Tibial artery (tissue), 4 donors: ENCODE data around the gene MUC20.

Source experiments
- DNase-seq, 2 donors: peaks; one replicate each; pipeline ENCODE4 v3.0.0-alpha.2; 2019
- H3K27ac ChIP-seq, 2 donors: fragments of 200-600 bp; sonication (generic) in 1 of 2; 1 replicate in 1 of 2; 2 replicates in 1 of 2; pipeline ENCODE4 v1.5.1; 2018 to 2019; ENCODE audit warnings: mild to moderate bottlenecking in 1 of 2
- H3K27me3 ChIP-seq, 2 donors: fragments of 200-600 bp; sonication (generic) in 1 of 2; one replicate each; pipeline versions ENCODE4 v1.5.1 to v1.6.0; 2016 to 2019
- H3K36me3 ChIP-seq, 3 donors: fragments of 200-600 bp; sonication (generic) in 2 of 3; one replicate each; pipeline ENCODE4 v1.5.1; 2016 to 2019; ENCODE audit warnings: mild to moderate bottlenecking in 2 of 3
- H3K4me1 ChIP-seq, 4 donors: fragments of 200-600 bp; sonication (generic) in 2 of 4; 1 replicate in 3 of 4; 2 replicates in 1 of 4; pipeline ENCODE4 v1.5.1; 2016 to 2019
- H3K4me3 ChIP-seq, 2 donors: fragments of 200-600 bp; sonication (generic) in 1 of 2; 1 replicate in 1 of 2; 2 replicates in 1 of 2; pipeline ENCODE4 v1.5.1; 2018 to 2019; ENCODE audit warnings: mild to moderate bottlenecking in 2 of 2
- H3K9me3 ChIP-seq, 3 donors: fragments of 200-600 bp; sonication (generic) in 1 of 3; one replicate each; pipeline ENCODE4 v1.5.1; 2016 to 2019
- intact Hi-C: fragments of 100-400 bp; cut with DNase I; formaldehyde crosslinking; loops from one replicate; pipeline ENCODE4 v1.15.0; 2023; ENCODE audit warnings: low total_unique reads
- TF ChIP-seq, protein P1 (sequence below), 2 experiments: fragments of 200-600 bp in 1 of 2; fragments of 450-650 bp in 1 of 2; IDR thresholded peaks; one replicate each; pipeline ENCODE4 v1.5.1; 2017 to 2019; ENCODE audit warnings: antibody characterized with exemption in 2 of 2, mild to moderate bottlenecking in 1 of 2, moderate library complexity in 1 of 2

MUC20 gene

DNA sequence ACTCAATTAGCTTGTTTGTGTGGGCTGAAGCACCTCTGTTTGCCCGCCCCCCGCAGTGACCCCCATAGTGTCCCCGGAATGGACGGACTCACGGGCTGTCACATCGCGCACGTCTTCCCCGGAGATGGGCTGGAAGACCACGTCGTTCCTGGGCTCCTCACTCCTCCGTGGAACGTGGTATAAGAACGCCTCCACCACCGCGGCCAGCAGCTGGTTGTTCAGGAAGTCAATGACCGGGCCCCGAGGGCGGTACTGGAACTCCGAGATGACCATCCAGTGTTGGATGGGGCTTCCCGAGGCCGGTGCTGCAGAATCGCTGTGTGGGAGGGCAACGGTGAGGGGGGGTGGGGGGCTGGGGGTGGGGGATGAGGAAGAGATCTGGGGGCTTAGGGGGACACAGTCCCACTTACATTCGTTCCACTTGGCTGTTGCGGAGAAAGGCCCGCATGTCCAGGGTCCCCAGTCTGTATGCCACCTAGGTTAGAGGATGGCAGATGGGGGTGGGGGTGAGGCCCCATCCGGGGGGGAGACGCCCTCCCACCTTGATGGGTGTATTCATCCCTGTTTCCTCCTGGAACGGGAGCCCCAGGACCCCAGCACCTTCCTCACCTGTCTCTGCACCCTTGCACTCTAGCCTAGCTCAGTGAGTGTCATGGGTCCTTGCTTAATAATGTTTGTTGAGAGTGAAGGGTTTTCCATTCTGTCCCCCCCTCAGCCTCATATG is 30.2 kb downstream of the MUC20 start:
- TF ChIP-seq, protein P1, sequence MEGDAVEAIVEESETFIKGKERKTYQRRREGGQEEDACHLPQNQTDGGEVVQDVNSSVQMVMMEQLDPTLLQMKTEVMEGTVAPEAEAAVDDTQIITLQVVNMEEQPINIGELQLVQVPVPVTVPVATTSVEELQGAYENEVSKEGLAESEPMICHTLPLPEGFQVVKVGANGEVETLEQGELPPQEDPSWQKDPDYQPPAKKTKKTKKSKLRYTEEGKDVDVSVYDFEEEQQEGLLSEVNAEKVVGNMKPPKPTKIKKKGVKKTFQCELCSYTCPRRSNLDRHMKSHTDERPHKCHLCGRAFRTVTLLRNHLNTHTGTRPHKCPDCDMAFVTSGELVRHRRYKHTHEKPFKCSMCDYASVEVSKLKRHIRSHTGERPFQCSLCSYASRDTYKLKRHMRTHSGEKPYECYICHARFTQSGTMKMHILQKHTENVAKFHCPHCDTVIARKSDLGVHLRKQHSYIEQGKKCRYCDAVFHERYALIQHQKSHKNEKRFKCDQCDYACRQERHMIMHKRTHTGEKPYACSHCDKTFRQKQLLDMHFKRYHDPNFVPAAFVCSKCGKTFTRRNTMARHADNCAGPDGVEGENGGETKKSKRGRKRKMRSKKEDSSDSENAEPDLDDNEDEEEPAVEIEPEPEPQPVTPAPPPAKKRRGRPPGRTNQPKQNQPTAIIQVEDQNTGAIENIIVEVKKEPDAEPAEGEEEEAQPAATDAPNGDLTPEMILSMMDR (IDR thresholded peaks at IDR 0.05), result no peak
- Histone ChIP-seq H3K36me3 (peaks cover 0 to 6% (median 4%) of the 10 kb centered on the region in 3 donors), H3K27me3 (peaks cover 0 to 38% of the 10 kb centered on the region in 2 donors), H3K4me1 (peaks cover 0 to 5% (median 0%) of the 10 kb centered on the region in 4 donors), H3K9me3 (no peaks in the 10 kb centered on the region), H3K27ac (no peak overlapping the region), H3K4me3 (no peak overlapping the region)
- no peak for DNase-seq
- intact Hi-C loops, result no loop called here

DNA sequence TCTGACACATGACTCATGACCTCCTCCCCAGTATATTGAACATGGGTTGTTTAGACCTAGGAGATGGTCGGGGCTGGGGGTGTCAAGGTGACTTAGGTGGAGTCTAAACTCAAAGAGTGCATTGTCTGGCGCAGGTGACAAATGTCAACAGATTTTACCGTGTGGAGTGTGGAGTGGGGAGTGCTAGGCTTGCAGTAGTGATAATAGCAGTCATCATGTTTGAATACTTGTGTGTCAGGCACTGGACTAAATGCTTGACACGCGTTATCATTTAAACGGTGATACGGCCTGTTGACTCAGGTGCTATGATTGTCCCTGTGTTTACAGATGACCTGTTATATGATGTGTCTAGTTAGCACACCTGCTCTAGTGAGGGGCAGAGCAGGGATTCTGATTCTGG is 30.8 kb downstream of the MUC20 start:
- no peak overlapping the region for H3K4me3 ChIP-seq
- TF ChIP-seq, protein P1 (IDR thresholded peaks at IDR 0.05), result no peak
- intact Hi-C loops, result no loop called here
- peaks cover 0 to 6% (median 4%) of the 10 kb centered on the region in 3 donors for H3K36me3 ChIP-seq
- no peak for DNase-seq
- H3K27me3 ChIP-seq, result peaks cover 0 to 42% of the 10 kb centered on the region in 2 donors
- H3K27ac ChIP-seq, result no peak overlapping the region
- H3K4me1 ChIP-seq, result peaks cover 0 to 5% (median 0%) of the 10 kb centered on the region in 4 donors
- H3K9me3 ChIP-seq, result no peaks in the 10 kb centered on the region

- Histone ChIP-seq H3K9me3 (no peaks in the 10 kb centered on the region), H3K4me1 (peaks cover 0 to 5% (median 0%) of the 10 kb centered on the region in 4 donors), H3K4me3 (no peak overlapping the region), H3K27me3 (peaks cover 0 to 46% of the 10 kb centered on the region in 2 donors), H3K27ac (no peak overlapping the region), H3K36me3 (peaks cover 0 to 5% (median 3%) of the 10 kb centered on the region in 3 donors)
- TF ChIP-seq, protein P1 (IDR thresholded peaks at IDR 0.05), result no peak
- intact Hi-C loops, result no loop called here
- no peak for DNase-seq
Measured at GRCh38 chr3:195752066-195752465, 31.3 kb downstream of the MUC20 start.

DNA sequence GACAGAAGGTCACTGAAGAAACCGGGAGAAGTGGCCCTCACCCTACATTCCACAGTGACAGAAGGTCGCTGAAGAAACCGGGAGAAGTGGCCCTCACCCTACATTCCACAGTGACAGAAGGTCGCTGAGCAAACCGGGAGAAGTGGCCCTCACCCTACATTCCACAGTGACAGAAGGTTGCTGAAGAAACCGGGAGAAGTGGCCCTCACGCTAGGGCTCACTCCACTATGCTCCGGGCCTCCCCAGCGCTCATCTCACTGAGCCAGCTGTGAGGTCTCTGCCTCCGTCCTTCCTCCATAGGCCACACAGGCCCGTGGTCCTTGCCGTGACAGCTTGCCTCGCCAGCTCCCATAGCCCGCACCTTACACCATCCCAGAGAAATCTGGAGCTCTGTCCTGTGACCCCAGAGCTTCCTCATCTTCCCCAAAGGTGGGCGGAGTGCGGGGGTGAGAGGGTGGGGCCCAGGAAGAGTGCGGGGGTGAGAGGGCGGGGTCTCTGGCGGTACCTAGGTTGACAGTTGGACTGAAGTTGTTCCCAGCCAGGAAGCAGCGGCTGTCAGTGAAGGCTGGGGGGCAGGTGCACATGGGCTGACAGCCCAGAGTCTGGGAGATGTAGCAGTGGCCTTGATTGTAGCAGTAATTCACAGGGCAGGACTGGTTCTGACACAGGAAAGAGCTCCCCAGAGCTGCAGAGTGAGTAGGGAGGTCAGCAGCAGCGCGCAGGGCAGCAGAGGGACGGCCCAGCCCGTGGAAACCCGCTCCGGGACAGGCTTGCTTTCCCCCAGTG is 32.0 kb downstream of the MUC20 start:
- Histone ChIP-seq H3K4me3 (no peak overlapping the region), H3K27ac (no peak overlapping the region), H3K27me3 (peaks cover 0 to 45% of the 10 kb centered on the region in 2 donors), H3K4me1 (peaks cover 0 to 11% (median 0%) of the 10 kb centered on the region in 4 donors), H3K36me3 (no peaks in the 10 kb centered on the region), H3K9me3 (no peaks in the 10 kb centered on the region)
- intact Hi-C loops, result no loop called here
- DNase-seq, result no peak
- TF ChIP-seq, protein P1 (IDR thresholded peaks at IDR 0.05), result no peak

GRCh38 chr3:195753581-195753980 is 32.8 kb downstream of the MUC20 start:
- intact Hi-C loops, result no loop called here
- no peaks in the 10 kb centered on the region for H3K9me3 ChIP-seq
- TF ChIP-seq, protein P1 (IDR thresholded peaks at IDR 0.05), result no peak
- H3K27me3 ChIP-seq, result peaks cover 0 to 44% of the 10 kb centered on the region in 2 donors
- DNase-seq, result no peak
- H3K27ac ChIP-seq, result no peak overlapping the region
- peaks cover 0 to 10% (median 0%) of the 10 kb centered on the region in 4 donors for H3K4me1 ChIP-seq
- no peaks in the 10 kb centered on the region for H3K36me3 ChIP-seq
- no peak overlapping the region for H3K4me3 ChIP-seq
